IPS DF 4.7 (cell line): ENCODE measurements around the gene SLC10A6.
"Not testable (repeated sequence)": the region's sequence is repeated elsewhere in the genome, so short reads cannot be mapped to it uniquely, and the experiment has no call there.

ENCODE experiments used
- DNase-seq: peaks from one replicate; pipeline ENCODE4 v3.0.0-alpha.2; 2013; ENCODE audit warnings: low spot score; ENCODE audit errors: extremely low read depth

Gene SLC10A6, protein sequence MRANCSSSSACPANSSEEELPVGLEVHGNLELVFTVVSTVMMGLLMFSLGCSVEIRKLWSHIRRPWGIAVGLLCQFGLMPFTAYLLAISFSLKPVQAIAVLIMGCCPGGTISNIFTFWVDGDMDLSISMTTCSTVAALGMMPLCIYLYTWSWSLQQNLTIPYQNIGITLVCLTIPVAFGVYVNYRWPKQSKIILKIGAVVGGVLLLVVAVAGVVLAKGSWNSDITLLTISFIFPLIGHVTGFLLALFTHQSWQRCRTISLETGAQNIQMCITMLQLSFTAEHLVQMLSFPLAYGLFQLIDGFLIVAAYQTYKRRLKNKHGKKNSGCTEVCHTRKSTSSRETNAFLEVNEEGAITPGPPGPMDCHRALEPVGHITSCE

GRCh38 chr4:86848732-86849619 is at the start of gene SLC10A6:
TSS of gene SLC10A6 (minus strand) at chr4:86849384. CDS start at chr4:86849115, 269 bp downstream.
- no peak for DNase-seq

- no peak for DNase-seq
Observed at GRCh38 chr4:86898562-86898961, 49.4 kb upstream of the SLC10A6 start.

GRCh38 chr4:86896596-86896995 is 47.4 kb upstream of the SLC10A6 start:
- no peak for DNase-seq

- no peak for DNase-seq
Observed at GRCh38 chr4:86895692-86896488, 46.7 kb upstream of the SLC10A6 start.

GRCh38 chr4:86894455-86894854 is 45.3 kb upstream of the SLC10A6 start:
- DNase-seq = no peak

DNA sequence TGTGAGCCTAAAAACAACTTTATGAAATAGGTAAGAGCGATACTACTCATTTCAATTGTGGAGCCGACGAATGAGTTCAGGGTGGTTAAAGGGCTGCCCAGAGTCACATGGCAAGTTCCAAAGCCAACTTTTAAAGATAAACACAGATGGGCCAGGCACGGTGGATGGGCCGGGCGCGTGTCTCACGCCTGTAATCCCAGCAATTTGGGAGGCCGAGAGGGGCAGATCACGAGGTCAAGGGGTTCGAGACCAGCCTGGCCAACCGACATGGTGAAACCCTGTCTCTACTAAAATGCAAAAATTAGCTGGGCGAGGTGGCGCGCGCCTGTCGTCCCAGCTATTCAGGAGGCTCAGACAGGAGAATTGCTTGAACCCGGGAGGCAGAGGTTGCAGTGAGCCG is 44.0 kb upstream of the SLC10A6 start:
- no peak for DNase-seq

GRCh38 chr4:86892636-86892960 is 43.4 kb upstream of the SLC10A6 start:
- no peak for DNase-seq

- no peak for DNase-seq
Observed at GRCh38 chr4:86891762-86892635, 42.8 kb upstream of the SLC10A6 start, which contains the start of gene C4orf36. TSS of gene C4orf36 (minus strand) at chr4:86892422. CDS start at chr4:86891520, 902 bp downstream.

DNA sequence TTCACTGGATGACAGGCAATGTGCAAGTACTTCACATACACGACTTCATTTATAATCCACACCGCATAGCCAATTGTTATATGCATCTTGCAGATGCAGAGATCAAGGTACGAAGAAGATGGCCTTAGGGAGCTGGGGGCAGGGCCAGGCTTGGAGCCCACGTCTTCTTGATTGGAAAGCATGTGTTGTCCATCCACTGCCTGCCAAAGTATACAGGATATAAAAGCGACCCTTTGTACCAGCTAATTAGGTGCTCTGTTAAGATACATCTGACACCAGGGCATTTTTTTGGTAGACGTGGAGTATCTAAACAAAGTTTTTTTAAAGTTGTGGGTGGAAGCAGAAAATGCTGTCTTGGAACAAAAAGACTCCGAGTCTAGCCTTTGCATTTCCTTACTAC is 41.6 kb upstream of the SLC10A6 start:
- DNase-seq = no peak

GRCh38 chr4:86879641-86880040 is 30.5 kb upstream of the SLC10A6 start:
- DNase-seq = no peak

- DNase-seq = no peak
Observed at GRCh38 chr4:86878640-86879039, 29.5 kb upstream of the SLC10A6 start.

DNA sequence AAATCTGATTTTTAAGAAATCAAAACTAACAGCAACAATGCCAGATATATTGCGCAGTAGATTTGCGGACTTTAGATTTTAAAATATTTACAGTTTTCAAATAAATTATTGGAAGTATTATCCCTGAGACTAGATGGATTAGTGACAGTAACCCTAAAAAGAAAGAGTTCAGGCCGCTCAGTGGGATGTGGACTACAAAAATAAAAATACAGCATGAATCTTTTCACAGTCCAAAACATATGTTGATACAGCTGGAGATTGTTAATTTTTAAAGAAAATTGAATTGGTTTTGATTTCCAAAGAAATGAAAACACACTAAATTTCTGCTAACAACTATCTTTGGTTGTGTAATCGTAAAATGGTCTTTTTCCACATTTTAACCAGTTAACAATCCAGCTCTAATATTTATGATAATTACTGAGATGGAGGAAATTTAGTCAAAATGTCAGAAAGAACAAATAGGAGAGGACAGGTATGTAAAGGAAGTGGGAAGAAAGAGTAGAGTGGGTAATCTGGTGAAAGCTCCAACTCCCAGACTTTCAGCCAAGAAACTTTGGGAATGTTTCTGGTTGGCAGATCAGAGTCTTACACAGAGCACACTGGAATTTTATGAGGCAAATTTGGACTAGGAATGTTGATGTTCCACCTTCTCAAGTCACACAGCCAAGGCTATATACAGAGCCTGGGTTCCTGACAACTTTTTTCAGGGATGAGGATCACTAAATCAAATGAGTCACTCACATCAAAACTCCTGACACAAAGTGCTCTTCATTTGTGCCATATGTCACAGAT is 27.9 kb upstream of the SLC10A6 start:
- DNase-seq = no peak

GRCh38 chr4:86875436-86875835 is 26.3 kb upstream of the SLC10A6 start:
- not testable (repeated sequence) for DNase-seq

DNA sequence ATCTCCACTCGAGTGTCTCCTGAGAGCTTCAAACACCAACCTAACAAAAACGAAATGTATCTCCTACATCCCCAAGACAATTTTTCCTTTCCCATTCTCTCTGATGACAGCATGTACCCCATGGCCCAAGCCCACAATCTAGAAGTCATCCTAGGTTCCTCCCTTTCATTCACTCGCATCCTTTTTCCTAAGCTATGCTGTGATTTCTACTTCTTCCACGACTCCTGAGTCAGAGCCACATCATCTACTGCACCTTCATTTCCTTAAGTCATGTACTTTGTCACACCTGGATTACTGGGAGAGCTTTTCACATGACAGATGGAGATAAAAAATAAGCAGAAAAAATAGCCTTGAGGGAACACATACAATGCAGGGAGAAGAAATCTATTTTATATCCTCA is 23.0 kb upstream of the SLC10A6 start:
- DNase-seq = no peak

DNA sequence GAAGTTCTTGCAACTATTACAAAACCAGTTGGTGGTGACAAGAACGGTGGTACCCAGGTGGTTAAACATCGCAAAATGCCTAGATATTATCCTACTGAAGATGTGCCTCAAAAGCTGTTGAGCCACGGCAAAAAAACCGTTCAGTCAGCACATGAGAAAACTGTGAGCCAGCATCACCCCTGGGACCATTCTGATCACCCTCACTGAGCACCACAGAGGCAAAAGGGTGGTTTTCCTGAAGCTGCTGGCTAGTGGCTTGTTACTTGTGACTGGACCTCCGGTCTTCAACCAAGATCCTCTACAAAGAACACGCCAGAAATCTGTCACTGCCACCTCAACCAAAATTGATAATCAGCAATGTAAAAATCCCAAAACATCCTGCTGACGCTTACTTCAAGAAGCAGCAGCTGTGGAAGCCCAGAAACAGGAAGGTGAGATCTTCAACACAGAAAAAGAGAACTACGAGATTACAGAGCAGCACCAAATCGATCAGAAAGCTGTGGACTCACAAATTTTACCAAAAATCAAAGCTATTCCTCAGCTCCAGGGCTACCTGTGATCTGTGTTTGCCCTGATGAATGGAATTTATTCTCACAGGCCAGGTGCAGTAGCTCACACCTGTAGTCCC is 21.4 kb upstream of the SLC10A6 start:
- DNase-seq = no peak

GRCh38 chr4:86857341-86858052 is 8.3 kb upstream of the SLC10A6 start:
- peak; percentile 33 for DNase-seq

DNA sequence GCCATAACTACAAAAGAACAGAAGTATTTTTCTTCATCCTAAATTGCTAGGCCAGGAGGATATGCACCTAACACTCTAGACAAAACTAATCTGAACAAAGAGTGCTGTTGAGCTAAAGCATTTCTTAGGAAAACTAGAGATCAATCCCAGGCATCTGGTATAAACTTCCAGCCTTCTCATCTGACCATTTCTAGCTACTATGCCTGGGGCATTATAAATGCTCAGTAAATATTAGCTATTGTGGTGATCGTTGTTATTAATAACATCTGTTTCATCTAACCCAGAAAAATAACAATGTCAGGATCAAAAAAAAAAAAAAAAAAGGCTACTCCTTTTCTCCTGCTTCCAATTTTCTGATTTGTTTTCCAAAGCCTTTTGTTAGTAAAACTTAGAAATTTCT is 7.7 kb upstream of the SLC10A6 start:
- no peak for DNase-seq

- DNase-seq = no peak
Observed at GRCh38 chr4:86855572-86855971, 6.4 kb upstream of the SLC10A6 start.

DNA sequence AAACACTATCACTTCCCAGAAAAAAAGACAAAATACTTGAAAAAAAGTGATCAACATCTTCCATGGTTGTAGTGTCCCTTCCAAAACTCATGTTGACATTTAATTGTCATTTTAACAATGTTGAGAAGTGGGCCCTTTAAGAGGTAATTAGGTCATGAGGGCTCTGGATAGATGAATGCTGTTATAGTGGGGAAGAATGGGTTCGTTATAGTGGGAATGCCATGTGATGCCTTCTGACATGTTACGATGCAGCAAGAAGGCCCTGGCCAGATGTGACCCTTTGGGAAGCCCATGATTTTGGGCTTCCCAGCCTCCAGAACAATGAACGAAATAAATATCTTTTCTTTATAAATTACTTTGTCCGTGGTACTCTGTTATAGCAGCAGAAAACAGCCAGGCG is 4.0 kb upstream of the SLC10A6 start:
- no peak for DNase-seq
